ENCODE measurements around the gene ARHGAP25. TPM values are rescaled to one million over a fixed set of nuclear protein-coding genes. Genes with fewer than 3 reads are reported as not detected.

The ARHGAP25 gene
- total RNA-seq, 1 donor from 2014 or later = 0.50 TPM

DNA sequence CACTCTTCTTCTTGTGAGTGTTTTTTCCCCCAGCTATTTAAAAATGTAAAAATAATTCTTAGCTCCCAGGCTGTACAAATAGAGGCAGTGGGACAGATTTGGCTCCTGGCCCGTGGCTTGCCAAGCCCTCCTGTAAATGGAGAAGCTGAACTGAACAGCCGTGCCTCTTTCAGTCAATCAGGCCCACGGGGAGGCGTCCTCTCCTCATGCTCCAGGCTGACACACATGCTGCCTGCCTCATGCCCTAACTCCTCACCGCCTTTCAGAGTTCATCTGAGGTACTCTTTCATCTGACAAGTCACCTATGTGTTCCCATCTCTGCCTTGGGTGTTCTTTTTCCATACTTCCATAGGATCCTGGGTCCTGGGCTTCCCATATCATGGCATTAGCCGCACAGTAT, 77.6 kb downstream of the ARHGAP25 start:
- H3K27me3 Mint-ChIP-seq (ENCODE audit: low read depth) = no peaks in the 10 kb centered on the region
- H3K4me1 Mint-ChIP-seq (ENCODE audit: low read depth) = peaks cover 45% of the 10 kb centered on the region
- no peaks in the 10 kb centered on the region for H3K9me3 Mint-ChIP-seq (ENCODE audit: low read depth)
- DNase-seq (ENCODE audit: low spot score) = no peak
- H3K27ac Mint-ChIP-seq (ENCODE audit: unreplicated experiment) = peak overlapping the region; percentile 96
- peak; percentile 52 for TF ChIP-seq CTCF (IDR thresholded peaks at IDR 0.05)
- H3K36me3 Mint-ChIP-seq (ENCODE audit: low read depth) = no peaks in the 10 kb centered on the region
- H3K4me3 Mint-ChIP-seq (ENCODE audit: unreplicated experiment) = no peak overlapping the region

DNA sequence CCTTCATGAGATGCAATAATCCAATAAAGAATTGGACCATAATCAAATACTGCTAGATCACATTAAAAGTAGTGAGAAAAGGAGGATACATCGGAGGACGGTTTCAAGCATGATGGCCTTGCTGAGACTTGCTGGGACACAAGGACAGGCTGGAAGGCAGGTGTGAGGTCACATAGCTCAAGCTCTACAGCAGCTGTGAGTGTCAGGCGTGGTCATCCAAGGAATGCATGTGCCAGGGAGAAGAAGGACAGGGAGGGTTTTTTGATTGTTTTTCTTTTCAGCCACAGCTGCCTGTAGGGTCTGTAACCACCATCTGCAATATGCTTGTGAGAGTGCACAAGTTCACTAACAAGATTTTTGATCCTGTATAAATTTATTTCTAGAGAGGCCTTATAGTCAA, 79.0 kb downstream of the ARHGAP25 start:
- DNase-seq (ENCODE audit: low spot score) = no peak
- no peak overlapping the region for H3K27ac Mint-ChIP-seq (ENCODE audit: unreplicated experiment)
- peaks cover 36% of the 10 kb centered on the region for H3K4me1 Mint-ChIP-seq (ENCODE audit: low read depth)
- H3K27me3 Mint-ChIP-seq (ENCODE audit: low read depth) = no peaks in the 10 kb centered on the region
- H3K9me3 Mint-ChIP-seq (ENCODE audit: low read depth) = no peaks in the 10 kb centered on the region
- no peak overlapping the region for H3K4me3 Mint-ChIP-seq (ENCODE audit: unreplicated experiment)
- TF ChIP-seq CTCF (IDR thresholded peaks at IDR 0.05) = no peak
- no peaks in the 10 kb centered on the region for H3K36me3 Mint-ChIP-seq (ENCODE audit: low read depth)

- Mint-ChIP-seq H3K27me3 (ENCODE audit: low read depth) (no peaks in the 10 kb centered on the region), H3K4me3 (ENCODE audit: unreplicated experiment) (no peak overlapping the region), H3K4me1 (ENCODE audit: low read depth) (peaks cover 28% of the 10 kb centered on the region), H3K27ac (ENCODE audit: unreplicated experiment) (no peak overlapping the region), H3K36me3 (ENCODE audit: low read depth) (no peaks in the 10 kb centered on the region), H3K9me3 (ENCODE audit: low read depth) (no peaks in the 10 kb centered on the region)
- TF ChIP-seq CTCF (IDR thresholded peaks at IDR 0.05) = no peak
- no peak for DNase-seq (ENCODE audit: low spot score)
These were observed 82.7 kb downstream of the ARHGAP25 start for GRCh38 chr2:68817306-68817705.

DNA sequence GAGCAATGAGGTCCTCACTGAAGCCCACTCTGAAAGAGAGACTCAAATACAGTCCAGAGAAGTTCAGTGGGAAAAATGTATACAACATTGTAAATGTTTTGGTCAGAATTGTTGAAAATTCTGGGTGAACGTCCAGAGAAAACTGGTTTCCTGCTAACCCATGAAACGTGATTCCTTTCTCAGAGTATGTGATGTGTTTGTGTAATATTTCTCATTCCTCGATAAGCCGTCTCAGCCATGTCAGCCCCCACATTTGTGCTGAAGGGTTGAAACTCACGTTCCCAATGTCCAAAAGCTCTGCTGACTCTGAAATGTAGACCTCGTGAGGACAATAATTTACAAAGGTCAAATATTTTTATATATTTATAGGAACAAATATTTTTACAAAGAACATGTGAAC, 84.9 kb downstream of the ARHGAP25 start:
- H3K27ac Mint-ChIP-seq (ENCODE audit: unreplicated experiment) = peak overlapping the region; percentile 70
- no peak overlapping the region for H3K4me3 Mint-ChIP-seq (ENCODE audit: unreplicated experiment)
- TF ChIP-seq CTCF (IDR thresholded peaks at IDR 0.05) = no peak
- H3K36me3 Mint-ChIP-seq (ENCODE audit: low read depth) = no peaks in the 10 kb centered on the region
- no peaks in the 10 kb centered on the region for H3K9me3 Mint-ChIP-seq (ENCODE audit: low read depth)
- H3K27me3 Mint-ChIP-seq (ENCODE audit: low read depth) = peaks cover 5% of the 10 kb centered on the region
- DNase-seq (ENCODE audit: low spot score) = no peak
- H3K4me1 Mint-ChIP-seq (ENCODE audit: low read depth) = peaks cover 15% of the 10 kb centered on the region

DNA sequence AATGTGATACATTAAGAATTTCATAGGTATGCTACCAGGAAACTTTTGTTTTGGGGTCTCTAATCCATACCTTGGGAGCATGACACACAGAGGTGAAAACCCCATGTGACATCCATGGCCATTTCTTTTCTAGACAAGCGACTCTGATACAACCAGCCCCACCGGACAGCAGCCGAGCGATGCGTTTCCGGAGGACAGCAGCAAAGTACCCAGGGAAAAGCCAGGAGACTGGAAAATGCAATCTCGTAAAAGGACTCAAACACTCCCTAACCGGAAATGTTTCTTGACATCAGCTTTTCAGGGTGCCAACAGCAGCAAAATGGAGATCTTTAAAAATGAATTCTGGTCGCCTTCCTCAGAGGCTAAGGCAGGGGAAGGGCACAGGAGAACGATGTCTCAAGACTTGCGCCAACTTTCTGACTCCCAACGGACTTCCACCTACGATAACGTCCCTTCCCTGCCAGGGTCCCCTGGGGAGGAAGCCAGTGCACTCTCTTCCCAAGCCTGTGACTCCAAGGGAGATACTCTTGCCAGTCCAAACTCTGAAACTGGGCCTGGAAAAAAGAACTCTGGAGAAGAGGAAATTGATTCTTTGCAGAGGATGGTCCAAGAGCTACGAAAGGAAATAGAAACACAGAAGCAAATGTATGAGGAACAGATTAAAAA, 87.7 kb downstream of the ARHGAP25 start:
- Mint-ChIP-seq H3K4me1 (ENCODE audit: low read depth) (peaks cover 15% of the 10 kb centered on the region), H3K36me3 (ENCODE audit: low read depth) (no peaks in the 10 kb centered on the region), H3K4me3 (ENCODE audit: unreplicated experiment) (no peak overlapping the region), H3K27me3 (ENCODE audit: low read depth) (peaks cover 8% of the 10 kb centered on the region), H3K9me3 (ENCODE audit: low read depth) (no peaks in the 10 kb centered on the region), H3K27ac (ENCODE audit: unreplicated experiment) (no peak overlapping the region)
- DNase-seq (ENCODE audit: low spot score) = no peak
- no peak for TF ChIP-seq CTCF (IDR thresholded peaks at IDR 0.05)
